NT2/D1 (cell line): ENCODE data around the gene CAMTA1.

Source experiments
- DNase-seq: peaks from one replicate; pipeline ENCODE4 v3.0.0-alpha.2; 2011; ENCODE audit warnings: low read depth, low spot score
- H3K27me3 ChIP-seq: 2 replicates; pipeline ENCODE4 v1.6.0; 2011; ENCODE audit warnings: mild to moderate bottlenecking; ENCODE audit not compliant: insufficient read length, insufficient read depth
- H3K36me3 ChIP-seq: 2 replicates; pipeline ENCODE4 v1.6.1; 2011; ENCODE audit warnings: mild to moderate bottlenecking, low read length, mixed read lengths; ENCODE audit not compliant: insufficient read depth, insufficient read length
- H3K4me1 ChIP-seq: 2 replicates; pipeline ENCODE4 v1.5.1; 2011; ENCODE audit not compliant: insufficient read depth, insufficient read length
- H3K4me3 ChIP-seq: 2 replicates; pipeline ENCODE4 v1.5.1; 2011; ENCODE audit warnings: low read depth; ENCODE audit not compliant: insufficient read length
- H3K9ac ChIP-seq: 2 replicates; pipeline ENCODE4 v1.6.0; 2011; ENCODE audit warnings: low read depth; ENCODE audit not compliant: insufficient read length
- H3K9me3 ChIP-seq: 2 replicates; pipeline ENCODE4 v1.5.1; 2011; ENCODE audit warnings: mild to moderate bottlenecking, low read length; ENCODE audit not compliant: insufficient read depth
- SUZ12 ChIP-seq: IDR thresholded peaks from 2 replicates; pipeline ENCODE4 v1.6.1; 2011; ENCODE audit not compliant: insufficient read length, insufficient read depth; ENCODE audit errors: extremely low read depth
- YY1 ChIP-seq: IDR thresholded peaks from 2 replicates; pipeline ENCODE4 v1.6.1; 2011; ENCODE audit not compliant: insufficient read length, insufficient read depth
- ZNF274 ChIP-seq: IDR thresholded peaks from 2 replicates; pipeline ENCODE4 v1.6.1; 2011; ENCODE audit warnings: mild to moderate bottlenecking, low read depth, low read length

The CAMTA1 gene

DNA sequence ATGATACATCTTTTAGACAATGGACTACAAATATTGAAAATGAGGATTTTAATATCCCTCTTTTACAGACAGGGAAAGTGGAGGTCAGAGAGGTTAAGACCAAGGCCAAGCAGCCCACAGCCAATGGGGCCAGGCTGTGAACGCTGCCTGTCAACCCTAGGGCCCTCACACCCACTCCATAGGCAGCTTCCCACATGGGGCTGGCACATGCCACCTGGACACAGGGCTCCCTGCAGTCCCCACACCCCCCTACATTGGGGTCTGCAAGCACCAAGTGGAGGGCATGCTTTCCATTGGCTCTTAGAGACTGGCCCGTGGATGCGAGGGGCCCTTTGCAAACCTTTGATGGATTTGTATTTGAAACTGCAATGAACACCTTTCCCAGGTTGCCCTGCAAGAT, 637.3 kb downstream of the CAMTA1 start:
- H3K4me1 ChIP-seq: no peaks in the 10 kb centered on the region
- H3K36me3 ChIP-seq: no peaks in the 10 kb centered on the region
- H3K27me3 ChIP-seq: no peaks in the 10 kb centered on the region
- H3K9me3 ChIP-seq: peaks cover 14% of the 10 kb centered on the region; the same call in 1 of the 2 replicates
- no peak overlapping the region for H3K9ac ChIP-seq
- H3K4me3 ChIP-seq: no peak overlapping the region
- DNase-seq: no peak
- TF ChIP-seq SUZ12: no peak
- TF ChIP-seq YY1: no peak

- Histone ChIP-seq H3K9ac (no peak overlapping the region), H3K4me1 (no peaks in the 10 kb centered on the region), H3K27me3 (no peaks in the 10 kb centered on the region), H3K9me3 (peaks cover 10% of the 10 kb centered on the region; the same call in 1 of the 2 replicates), H3K4me3 (no peak overlapping the region), H3K36me3 (no peaks in the 10 kb centered on the region)
- TF ChIP-seq ZNF274 (no peak), YY1 (no peak), SUZ12 (no peak)
- DNase-seq: no peak
Observed at GRCh38 chr1:7422966-7423365, 637.7 kb downstream of the CAMTA1 start.

DNA sequence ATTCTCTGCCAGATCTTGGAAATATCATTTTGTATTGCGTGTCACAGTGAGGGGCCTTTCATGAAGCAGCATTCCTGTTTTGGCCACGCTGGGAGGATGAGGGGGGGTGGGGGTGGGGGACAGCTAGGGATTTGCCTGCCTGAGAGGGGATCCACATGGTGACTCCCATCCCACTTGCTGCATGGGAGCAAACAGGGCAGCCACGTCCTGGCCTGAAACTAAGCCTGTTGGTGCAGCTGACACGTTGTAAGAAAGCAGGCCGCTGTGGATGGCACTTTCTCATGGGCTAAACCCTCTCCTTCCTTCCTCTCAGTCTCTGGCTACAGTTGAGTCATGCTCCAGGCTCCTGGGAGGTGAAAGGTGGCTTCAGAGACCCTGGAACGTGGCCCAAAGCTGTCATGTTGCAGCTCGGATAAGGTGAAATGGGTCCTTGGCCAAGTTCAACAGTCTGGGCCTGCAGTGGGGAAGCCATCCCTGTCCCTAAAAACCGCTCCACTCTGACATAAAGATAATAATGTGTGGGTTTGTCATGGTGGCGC, 639.2 kb downstream of the CAMTA1 start:
- TF ChIP-seq SUZ12: no peak
- TF ChIP-seq YY1: no peak
- TF ChIP-seq ZNF274: no peak
- no peaks in the 10 kb centered on the region for H3K27me3 ChIP-seq
- H3K36me3 ChIP-seq: no peaks in the 10 kb centered on the region
- no peaks in the 10 kb centered on the region for H3K4me1 ChIP-seq
- no peak for DNase-seq
- H3K9me3 ChIP-seq: no peaks in the 10 kb centered on the region
- no peak overlapping the region for H3K4me3 ChIP-seq
- no peak overlapping the region for H3K9ac ChIP-seq

DNA sequence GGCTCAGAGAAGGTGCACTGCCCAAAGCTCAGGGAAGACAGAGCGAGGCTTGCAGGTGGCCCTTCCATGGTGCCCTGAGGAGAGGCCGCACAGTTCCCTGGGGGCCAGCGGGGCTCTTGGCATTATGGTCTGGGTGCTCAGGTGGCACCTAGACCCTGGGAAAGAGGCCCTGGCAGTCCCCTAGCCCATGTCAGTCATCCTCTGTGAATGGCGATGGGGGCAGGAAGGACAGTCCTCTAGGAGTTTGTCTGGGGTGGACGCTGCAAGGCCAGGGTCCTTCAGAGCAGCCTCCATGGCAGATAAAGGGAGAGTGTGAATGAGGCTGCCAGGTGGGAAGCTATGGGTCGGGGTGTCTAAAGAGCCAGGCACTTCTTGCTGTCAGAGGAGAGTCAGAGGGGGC, 640.0 kb downstream of the CAMTA1 start:
- Histone ChIP-seq H3K4me1 (no peaks in the 10 kb centered on the region), H3K27me3 (no peaks in the 10 kb centered on the region), H3K9ac (no peak overlapping the region), H3K4me3 (no peak overlapping the region), H3K36me3 (no peaks in the 10 kb centered on the region), H3K9me3 (no peaks in the 10 kb centered on the region)
- no peak for TF ChIP-seq ZNF274
- no peak for TF ChIP-seq SUZ12
- no peak for TF ChIP-seq YY1
- no peak for DNase-seq

- Histone ChIP-seq H3K9ac (no peak overlapping the region), H3K36me3 (no peaks in the 10 kb centered on the region), H3K27me3 (no peaks in the 10 kb centered on the region), H3K9me3 (no peaks in the 10 kb centered on the region), H3K4me1 (no peaks in the 10 kb centered on the region), H3K4me3 (no peak overlapping the region)
- TF ChIP-seq ZNF274: no peak
- no peak for TF ChIP-seq YY1
- TF ChIP-seq SUZ12: no peak
- no peak for DNase-seq
Observed at GRCh38 chr1:7425771-7426170, 640.5 kb downstream of the CAMTA1 start.

DNA sequence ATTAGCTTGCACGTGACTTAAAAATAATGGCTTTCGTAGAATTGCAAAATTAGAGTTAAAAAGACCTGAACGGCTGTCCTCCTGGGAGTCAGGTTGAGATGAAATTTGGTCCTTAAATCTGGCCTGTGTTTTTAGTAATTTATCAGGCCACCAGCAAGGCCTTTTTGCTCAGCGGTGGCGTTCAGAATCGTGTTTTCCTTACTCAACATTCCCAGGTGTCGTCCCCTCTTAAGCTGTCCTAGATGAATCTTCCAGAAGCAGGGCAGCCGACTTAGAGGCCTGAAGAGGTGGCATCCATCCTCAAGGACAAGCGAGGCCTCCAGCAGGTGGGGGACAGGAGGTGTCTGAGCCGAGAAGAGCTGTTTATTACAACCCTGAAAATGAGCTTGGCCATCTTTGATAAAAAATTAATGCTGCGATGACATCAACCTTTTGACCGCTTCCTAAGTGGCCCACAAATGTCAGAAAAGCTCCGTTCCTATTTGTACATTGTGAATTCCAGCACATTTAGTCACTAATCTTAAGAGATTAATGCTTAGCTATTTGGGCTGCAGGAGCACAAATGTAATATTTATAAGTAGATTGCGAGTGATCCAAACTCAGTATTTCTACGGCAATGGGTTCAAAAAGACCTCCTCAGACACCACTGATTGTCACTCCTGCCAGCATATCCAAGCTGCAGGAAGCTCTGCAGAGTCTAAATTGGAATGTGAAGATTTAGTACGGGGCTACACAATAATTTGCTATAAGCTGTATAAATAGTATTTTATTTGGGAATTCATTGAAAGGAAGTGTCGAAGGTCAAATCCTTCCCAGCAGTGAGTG, 641.7 kb downstream of the CAMTA1 start:
- Histone ChIP-seq H3K9me3 (no peaks in the 10 kb centered on the region), H3K27me3 (no peaks in the 10 kb centered on the region), H3K4me1 (no peaks in the 10 kb centered on the region), H3K36me3 (no peaks in the 10 kb centered on the region), H3K4me3 (no peak overlapping the region), H3K9ac (no peak overlapping the region)
- TF ChIP-seq YY1: no peak
- no peak for TF ChIP-seq ZNF274
- no peak for TF ChIP-seq SUZ12
- DNase-seq: no peak

- Histone ChIP-seq H3K9ac (no peak overlapping the region), H3K4me1 (no peaks in the 10 kb centered on the region), H3K36me3 (no peaks in the 10 kb centered on the region), H3K4me3 (no peak overlapping the region), H3K27me3 (no peaks in the 10 kb centered on the region), H3K9me3 (no peaks in the 10 kb centered on the region)
- DNase-seq: no peak
- TF ChIP-seq SUZ12 (no peak), YY1 (no peak), ZNF274 (no peak)
Observed at GRCh38 chr1:7427605-7428300, 642.5 kb downstream of the CAMTA1 start.
